HG03469 (cell line): Measurements from ENCODE around the gene PDGFD.
A peak's percentile ranks its signal among the peaks of the same experiment; 100 is the strongest.
"Not testable (repeated sequence)": the region's sequence is repeated elsewhere in the genome, so short reads cannot be mapped to it uniquely, and the experiment has no call there.

Experiments used
- ATAC-seq: cut with Tn5 transposase; IDR thresholded peaks from one replicate; pipeline ENCODE4 v1.9.1; 2021; ENCODE audit warnings: mild to moderate bottlenecking, moderate library complexity, moderate number of reproducible peaks; ENCODE audit not compliant: unreplicated experiment

Gene PDGFD

GRCh38 chr11:104058680-104059079, 105.3 kb downstream of the PDGFD start:
- no peak for ATAC-seq

GRCh38 chr11:104057908-104058307, 106.0 kb downstream of the PDGFD start:
- ATAC-seq: no peak

GRCh38 chr11:104055596-104055995, 108.4 kb downstream of the PDGFD start:
- no peak for ATAC-seq

GRCh38 chr11:104054911-104055529, 108.9 kb downstream of the PDGFD start:
- no peak for ATAC-seq

GRCh38 chr11:104053743-104054478, 110.0 kb downstream of the PDGFD start:
- ATAC-seq: no peak

- no peak for ATAC-seq
Observed at GRCh38 chr11:104051778-104052177, 112.2 kb downstream of the PDGFD start.

- no peak for ATAC-seq
Observed at GRCh38 chr11:104049116-104049515, 114.8 kb downstream of the PDGFD start.

GRCh38 chr11:104046858-104047257, 117.1 kb downstream of the PDGFD start:
- ATAC-seq: not testable (repeated sequence)

- ATAC-seq: no peak
Observed at GRCh38 chr11:104046331-104046730, 117.6 kb downstream of the PDGFD start.

GRCh38 chr11:104043678-104044239, 120.2 kb downstream of the PDGFD start:
- no peak for ATAC-seq

GRCh38 chr11:104043142-104043541, 120.8 kb downstream of the PDGFD start:
- no peak for ATAC-seq

GRCh38 chr11:104041792-104042191, 122.2 kb downstream of the PDGFD start:
- ATAC-seq: no peak

GRCh38 chr11:104036995-104037394, 127.0 kb downstream of the PDGFD start:
- no peak for ATAC-seq

- ATAC-seq: no peak
Observed at GRCh38 chr11:104036588-104036987, 127.4 kb downstream of the PDGFD start, which contains the start of gene DDI1. TSS of gene DDI1 (plus strand) at chr11:104036640. CDS start at chr11:104036823, 183 bp downstream.

GRCh38 chr11:104033561-104033960, 130.4 kb downstream of the PDGFD start:
- ATAC-seq: no peak

- no peak for ATAC-seq
Observed at GRCh38 chr11:104033134-104033533, 130.8 kb downstream of the PDGFD start.

GRCh38 chr11:104028476-104029263, 135.3 kb downstream of the PDGFD start:
- ATAC-seq: no peak

GRCh38 chr11:104024572-104024971, 139.4 kb downstream of the PDGFD start:
- ATAC-seq: no peak

- ATAC-seq: peak; percentile 85
Observed at GRCh38 chr11:104015649-104016415, 148.1 kb downstream of the PDGFD start.

GRCh38 chr11:104011044-104011443, 152.9 kb downstream of the PDGFD start:
- ATAC-seq: no peak

GRCh38 chr11:104009744-104010143, 154.2 kb downstream of the PDGFD start:
- ATAC-seq: no peak
